RWPE1 (cell line): ENCODE data around the gene LTN1.

ENCODE experiments used
- CTCF ChIA-PET: fragments of 350-600 bp; sonication (Branson Sonifier 250); formaldehyde crosslinking; extraction: SDS; loops from one replicate; lab custom pipeline; 2021; lab: Yijun Ruan, JAX
- POLR2A ChIA-PET: fragments of 400-600 bp; formaldehyde crosslinking; extraction: SDS; loops from one replicate; lab custom pipeline; 2020; ENCODE audit warnings: antibody characterized with exemption; ENCODE audit not compliant: low non-redundant PET; lab: Yijun Ruan, JAX
- DNase-seq: peaks from one replicate; pipeline ENCODE4 v3.0.0; 2012; ENCODE audit warnings: low spot score
- H3K27ac ChIP-seq: fragments of 450-650 bp; 2 replicates; pipeline ENCODE4 v1.5.1; 2017
- CTCF ChIP-seq: fragments of 450-650 bp; conservative IDR thresholded peaks from 2 replicates; pipeline ENCODE4 v1.5.1; 2017; ENCODE audit warnings: low read depth, mild to moderate bottlenecking

Gene LTN1

GRCh38 chr21:28900481-28900880 is 92.2 kb downstream of the LTN1 start:
- H3K27ac ChIP-seq: no peak overlapping the region
- no peak for DNase-seq
- ChIA-PET CTCF (no interaction called here), POLR2A (no interaction called here)
- TF ChIP-seq CTCF: no peak

GRCh38 chr21:28899744-28900143 is 92.9 kb downstream of the LTN1 start:
- TF ChIP-seq CTCF: no peak
- ChIA-PET POLR2A (no interaction called here), CTCF (no interaction called here)
- no peak overlapping the region for H3K27ac ChIP-seq
- no peak for DNase-seq

- POLR2A ChIA-PET: no interaction called here
- DNase-seq: no peak
- no peak for TF ChIP-seq CTCF
- CTCF ChIA-PET: no interaction called here
- H3K27ac ChIP-seq: no peak overlapping the region
Observed at GRCh38 chr21:28899220-28899619, 93.5 kb downstream of the LTN1 start.

GRCh38 chr21:28893687-28894086 is 99.0 kb downstream of the LTN1 start:
- TF ChIP-seq CTCF: no peak
- no peak for DNase-seq
- ChIA-PET POLR2A (no interaction called here), CTCF (no interaction called here)
- H3K27ac ChIP-seq: no peak overlapping the region

GRCh38 chr21:28892199-28893111 is 100.2 kb downstream of the LTN1 start:
- DNase-seq: no peak
- no peak for TF ChIP-seq CTCF
- ChIA-PET POLR2A (no interaction called here), CTCF (no interaction called here)
- no peak overlapping the region for H3K27ac ChIP-seq

- ChIA-PET CTCF (no interaction called here), POLR2A (no interaction called here)
- DNase-seq: no peak
- H3K27ac ChIP-seq: no peak overlapping the region
- TF ChIP-seq CTCF: no peak
Observed at GRCh38 chr21:28885853-28886177, 106.9 kb downstream of the LTN1 start.
